ENCODE measurements around the gene FAM118B.

FAM118B gene

GRCh38 chr11:126216526-126217305 is 5.1 kb downstream of the FAM118B start:
- no peak for TF ChIP-seq CTCF (IDR thresholded peaks at IDR 0.05; ENCODE audit: low read depth, low read length, missing control alignments)
- no peak for DNase-seq (ENCODE audit: low read depth)
- no peak overlapping the region for H3K4me3 ChIP-seq (ENCODE audit: low read depth, low read length)

GRCh38 chr11:126217491-126217890 is 5.9 kb downstream of the FAM118B start:
- TF ChIP-seq CTCF (IDR thresholded peaks at IDR 0.05; ENCODE audit: low read depth, low read length, missing control alignments), result no peak
- no peak for DNase-seq (ENCODE audit: low read depth)
- H3K4me3 ChIP-seq (ENCODE audit: low read depth, low read length), result no peak overlapping the region

GRCh38 chr11:126219547-126219946 is 8.0 kb downstream of the FAM118B start:
- TF ChIP-seq CTCF (IDR thresholded peaks at IDR 0.05; ENCODE audit: low read depth, low read length, missing control alignments), result no peak
- no peak overlapping the region for H3K4me3 ChIP-seq (ENCODE audit: low read depth, low read length)
- no peak for DNase-seq (ENCODE audit: low read depth)

- no peak for TF ChIP-seq CTCF (IDR thresholded peaks at IDR 0.05; ENCODE audit: low read depth, low read length, missing control alignments)
- H3K4me3 ChIP-seq (ENCODE audit: low read depth, low read length), result no peak overlapping the region
- DNase-seq (ENCODE audit: low read depth), result no peak
Measured at GRCh38 chr11:126224647-126225294, 13.2 kb downstream of the FAM118B start.

- H3K4me3 ChIP-seq (ENCODE audit: low read depth, low read length), result no peak overlapping the region
- no peak for TF ChIP-seq CTCF (IDR thresholded peaks at IDR 0.05; ENCODE audit: low read depth, low read length, missing control alignments)
- no peak for DNase-seq (ENCODE audit: low read depth)
Measured at GRCh38 chr11:126225295-126225665, 13.7 kb downstream of the FAM118B start.

- no peak for DNase-seq (ENCODE audit: low read depth)
- no peak for TF ChIP-seq CTCF (IDR thresholded peaks at IDR 0.05; ENCODE audit: low read depth, low read length, missing control alignments)
- H3K4me3 ChIP-seq (ENCODE audit: low read depth, low read length), result no peak overlapping the region
Measured at GRCh38 chr11:126226334-126227084, 14.9 kb downstream of the FAM118B start.
